IPS-18c (cell line): ENCODE results near the gene FOXP1.

Source experiments
- H3K4me3 ChIP-seq: 2 replicates; pipeline ENCODE4 v1.7.0; 2013; ENCODE audit warnings: low read depth, mild to moderate bottlenecking, low read length, moderate library complexity; ENCODE audit not compliant: insufficient read depth
- H3K9me3 ChIP-seq: one replicate; pipeline ENCODE4 v1.6.1; 2013; ENCODE audit warnings: mild to moderate bottlenecking, low read length, moderate library complexity; ENCODE audit not compliant: control insufficient read depth, insufficient read depth

FOXP1 gene

DNA sequence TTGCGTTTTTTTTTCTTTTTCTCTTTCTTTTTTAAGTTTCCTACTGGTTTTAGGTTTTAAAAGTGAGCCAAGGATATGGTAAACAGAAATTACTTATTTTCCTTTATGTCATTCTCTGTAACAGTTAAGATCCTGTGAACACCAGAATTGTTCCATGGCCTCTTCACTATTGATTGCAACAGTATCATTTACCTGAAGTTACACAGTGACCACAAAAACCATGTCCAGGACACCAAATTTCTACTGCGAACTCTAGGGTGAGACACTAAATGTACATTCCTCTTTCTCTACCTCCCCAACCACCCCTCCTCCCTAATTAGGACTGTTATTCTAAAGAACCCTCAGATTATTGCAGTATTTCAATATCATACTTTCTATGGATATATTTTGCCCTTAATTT is 280.9 kb downstream of the FOXP1 start:
- Histone ChIP-seq H3K9me3 (no peaks in the 10 kb centered on the region), H3K4me3 (no peak overlapping the region)

- no peak overlapping the region for H3K4me3 ChIP-seq
- no peaks in the 10 kb centered on the region for H3K9me3 ChIP-seq
Observed at GRCh38 chr3:71300951-71301393, 282.6 kb downstream of the FOXP1 start.

DNA sequence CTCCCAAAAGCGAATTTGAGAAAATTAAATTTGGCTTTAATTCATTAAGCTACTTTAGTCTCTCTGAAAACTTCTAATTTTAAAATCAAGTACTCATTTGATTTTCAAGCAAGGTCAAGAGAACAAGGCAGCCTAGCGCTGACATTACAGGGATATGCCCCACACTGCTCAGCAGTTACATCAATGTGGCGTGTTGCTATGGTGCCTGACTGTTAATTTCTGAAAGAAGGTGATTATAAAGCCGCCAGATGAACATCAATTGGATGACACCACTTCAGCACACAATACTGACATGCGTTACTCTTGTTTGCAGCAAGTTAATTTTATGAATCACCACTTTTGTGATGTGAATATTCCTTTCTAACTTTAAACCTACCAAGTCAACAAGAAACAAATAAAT is 284.4 kb downstream of the FOXP1 start:
- no peaks in the 10 kb centered on the region for H3K9me3 ChIP-seq
- H3K4me3 ChIP-seq = no peak overlapping the region; the same call in 1 of the 2 replicates

GRCh38 chr3:71294919-71295318 is 288.6 kb downstream of the FOXP1 start:
- Histone ChIP-seq H3K4me3 (no peak overlapping the region), H3K9me3 (no peaks in the 10 kb centered on the region)

DNA sequence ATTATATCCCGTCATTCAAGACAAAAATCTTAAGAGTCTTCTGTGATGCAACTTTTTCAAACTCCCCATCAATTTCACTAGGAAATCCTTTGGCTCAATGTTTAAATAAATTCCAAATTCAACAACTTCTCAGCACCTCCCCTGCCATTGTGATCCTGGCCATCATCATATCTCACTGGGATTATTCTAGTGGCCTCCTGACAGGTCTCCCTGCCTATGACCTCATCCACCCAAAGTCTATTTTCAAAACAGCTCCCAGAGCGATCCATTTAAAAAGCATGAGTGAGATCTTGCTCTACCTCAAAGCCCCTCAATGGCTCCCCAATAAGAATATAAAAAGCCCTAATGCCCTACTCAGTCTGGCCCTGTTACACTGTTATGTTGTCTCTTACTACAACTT is 293.2 kb downstream of the FOXP1 start:
- no peaks in the 10 kb centered on the region for H3K9me3 ChIP-seq
- no peak overlapping the region for H3K4me3 ChIP-seq

DNA sequence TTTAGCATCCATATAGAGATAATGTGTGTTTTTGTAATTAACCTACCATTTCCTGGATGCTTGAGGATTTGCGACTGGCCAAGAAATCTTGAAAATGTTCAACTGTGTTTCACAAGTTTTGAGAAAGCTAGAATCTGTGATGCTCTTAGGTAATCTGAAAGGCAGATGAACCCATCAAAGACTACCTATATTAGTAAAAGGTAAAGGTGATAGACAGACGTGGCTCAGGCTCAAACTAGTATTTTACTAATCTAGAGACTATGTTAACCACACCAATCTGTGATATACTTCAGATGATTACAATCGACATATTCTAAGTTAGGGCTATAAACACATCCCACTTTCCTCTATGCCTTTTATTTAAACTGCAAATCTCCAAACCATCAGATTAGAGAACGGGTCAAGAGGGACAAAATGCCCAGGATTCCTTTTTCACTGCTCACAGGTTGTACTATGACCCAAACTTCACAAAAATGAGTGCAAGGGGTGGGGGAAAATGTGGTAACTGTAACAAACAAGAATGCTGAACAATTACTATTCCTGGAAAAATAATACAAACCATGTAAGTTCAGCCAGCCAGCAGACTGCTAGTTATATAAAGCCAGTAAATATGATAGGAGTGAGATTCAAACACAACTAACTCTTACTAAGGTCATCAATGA is 295.1 kb downstream of the FOXP1 start:
- no peaks in the 10 kb centered on the region for H3K9me3 ChIP-seq
- H3K4me3 ChIP-seq = no peak overlapping the region

- no peaks in the 10 kb centered on the region for H3K9me3 ChIP-seq
- no peak overlapping the region for H3K4me3 ChIP-seq
Observed at GRCh38 chr3:71285086-71285485, 298.4 kb downstream of the FOXP1 start.

GRCh38 chr3:71282976-71283375 is 300.6 kb downstream of the FOXP1 start:
- no peaks in the 10 kb centered on the region for H3K9me3 ChIP-seq
- H3K4me3 ChIP-seq = no peak overlapping the region

DNA sequence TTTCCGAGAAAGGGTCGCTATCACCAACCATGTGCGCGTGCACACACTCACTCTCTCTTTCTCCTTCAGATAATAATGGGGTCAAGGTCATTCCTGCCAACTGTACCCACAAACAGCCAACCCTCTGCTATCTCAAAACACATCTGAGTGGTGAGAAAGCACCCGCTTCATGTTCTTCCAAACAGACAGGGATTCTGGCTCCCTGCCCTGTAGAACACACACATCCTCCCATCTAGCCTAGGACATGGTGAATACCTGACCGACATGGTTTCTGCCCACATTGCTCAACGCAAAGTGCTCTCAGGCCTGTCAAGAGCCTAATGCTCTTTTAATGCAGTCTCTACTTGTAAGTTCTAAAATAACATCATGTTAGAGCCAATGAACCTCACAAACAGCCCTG is 302.2 kb downstream of the FOXP1 start:
- no peaks in the 10 kb centered on the region for H3K9me3 ChIP-seq
- H3K4me3 ChIP-seq = no peak overlapping the region

- no peaks in the 10 kb centered on the region for H3K9me3 ChIP-seq
Observed at GRCh38 chr3:71277341-71277740, 306.2 kb downstream of the FOXP1 start.

DNA sequence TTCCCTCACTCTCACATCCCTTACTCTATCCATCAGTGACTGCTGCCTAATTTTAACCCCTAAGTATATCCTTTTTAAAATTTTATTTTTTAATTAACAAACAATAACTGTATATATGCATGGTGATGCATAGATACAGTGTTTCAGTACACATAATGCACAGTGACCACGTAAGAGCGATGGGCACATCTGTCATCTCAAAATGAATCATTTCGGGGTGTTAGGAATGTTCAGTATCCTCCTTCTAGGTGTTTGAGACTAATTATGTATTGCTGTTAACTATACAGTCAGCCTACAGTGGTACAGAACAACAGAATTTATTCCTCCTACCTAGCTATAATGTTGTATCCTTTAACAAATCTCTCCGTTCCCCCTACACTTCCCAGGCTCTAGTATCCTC is 307.0 kb downstream of the FOXP1 start:
- Histone ChIP-seq H3K9me3 (no peaks in the 10 kb centered on the region), H3K4me3 (no peak overlapping the region)

More at GRCh38 chr3:71277341-71277740, 306.2 kb downstream of the FOXP1 start:
- H3K4me3 ChIP-seq = no peak overlapping the region

GRCh38 chr3:71273453-71273852 is 310.1 kb downstream of the FOXP1 start:
- H3K4me3 ChIP-seq = no peak overlapping the region
- H3K9me3 ChIP-seq = no peaks in the 10 kb centered on the region

GRCh38 chr3:71271596-71271995 is 311.9 kb downstream of the FOXP1 start:
- Histone ChIP-seq H3K9me3 (no peaks in the 10 kb centered on the region), H3K4me3 (no peak overlapping the region)

GRCh38 chr3:71269906-71270305 is 313.6 kb downstream of the FOXP1 start:
- no peaks in the 10 kb centered on the region for H3K9me3 ChIP-seq
- no peak overlapping the region for H3K4me3 ChIP-seq

- H3K4me3 ChIP-seq = no peak overlapping the region
- H3K9me3 ChIP-seq = no peaks in the 10 kb centered on the region
Observed at GRCh38 chr3:71268462-71268999, 315.0 kb downstream of the FOXP1 start.

GRCh38 chr3:71266875-71267274 is 316.7 kb downstream of the FOXP1 start:
- no peaks in the 10 kb centered on the region for H3K9me3 ChIP-seq
- no peak overlapping the region for H3K4me3 ChIP-seq

DNA sequence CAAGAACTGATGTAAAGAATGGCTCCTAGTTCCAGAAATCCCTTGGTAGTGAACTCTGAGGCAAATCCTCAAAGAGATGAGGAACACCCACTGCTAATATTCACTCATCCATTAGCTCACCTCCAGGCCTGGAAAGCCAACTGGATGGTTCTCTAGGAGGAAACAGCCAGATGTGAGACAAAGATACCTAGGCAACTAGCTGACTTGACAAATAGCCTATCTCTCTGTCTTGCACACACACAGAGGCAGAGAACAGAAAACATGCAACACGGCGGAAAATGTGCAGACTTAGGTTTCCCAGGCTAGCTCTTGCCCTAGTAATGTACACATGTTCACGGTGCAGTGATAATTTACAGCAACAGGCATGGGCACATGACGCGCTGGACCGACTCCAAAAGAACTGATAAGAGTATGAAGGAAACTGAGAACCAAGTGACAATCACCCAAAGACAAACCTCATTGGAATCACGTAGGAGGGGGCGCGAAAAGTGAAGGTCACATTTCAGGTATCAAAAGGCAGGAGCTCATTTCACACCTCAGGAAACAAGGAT is 318.1 kb downstream of the FOXP1 start:
- H3K4me3 ChIP-seq = no peak overlapping the region
- H3K9me3 ChIP-seq = no peaks in the 10 kb centered on the region

GRCh38 chr3:71264840-71265239 is 318.7 kb downstream of the FOXP1 start:
- H3K9me3 ChIP-seq = no peaks in the 10 kb centered on the region
- H3K4me3 ChIP-seq = no peak overlapping the region
